HG03025 (cell line): ENCODE measurements around the gene KAT5.
A peak's percentile ranks its signal among the peaks of the same experiment; 100 is the strongest.
"Not testable (repeated sequence)": the region's sequence is repeated elsewhere in the genome, so short reads cannot be mapped to it uniquely, and the experiment has no call there.

Experiments
- ATAC-seq: cut with Tn5 transposase; IDR thresholded peaks from one replicate; pipeline ENCODE4 v1.9.1; 2021; ENCODE audit warnings: mild to moderate bottlenecking, moderate library complexity; ENCODE audit not compliant: unreplicated experiment, low FRiP score

The KAT5 gene

DNA sequence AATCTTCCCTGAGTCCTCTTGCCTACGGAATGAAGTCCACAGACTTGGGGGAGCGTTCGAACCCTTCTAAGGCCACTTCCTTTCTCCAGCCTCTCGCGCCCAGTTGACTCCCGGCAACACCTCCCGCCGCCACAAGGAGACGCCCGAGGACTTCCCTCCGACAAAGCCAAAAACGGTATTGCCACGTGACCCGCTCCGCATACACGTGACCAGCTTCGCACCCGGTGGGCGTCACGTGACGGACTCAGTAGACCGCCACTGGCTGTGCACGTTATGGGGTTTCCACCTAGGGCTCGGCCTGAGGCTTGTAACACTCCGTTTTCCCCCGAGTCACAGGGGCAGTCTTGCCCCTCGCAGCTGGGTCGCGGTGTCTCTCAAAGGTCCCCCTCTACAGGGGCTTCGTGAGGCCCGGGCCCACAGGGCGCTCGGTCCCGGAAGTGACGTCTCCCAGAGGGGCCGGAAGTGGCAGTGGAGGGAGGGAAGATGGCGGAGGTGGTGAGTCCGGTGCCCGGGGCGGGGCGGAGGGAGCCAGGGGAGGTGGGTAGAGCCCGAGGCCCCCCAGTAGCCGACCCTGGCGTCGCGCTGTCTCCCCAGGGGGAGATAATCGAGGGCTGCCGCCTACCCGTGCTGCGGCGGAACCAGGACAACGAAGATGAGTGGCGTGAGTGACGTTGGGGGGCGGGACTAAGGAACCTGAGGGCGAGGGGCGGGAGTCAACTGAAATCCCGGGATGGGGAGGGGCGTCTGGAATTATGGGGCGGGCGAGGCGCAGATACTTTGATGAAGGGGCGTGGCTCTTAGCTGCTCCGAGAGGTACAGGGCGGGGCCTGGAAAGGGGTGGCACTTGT is at the start of gene KAT5:
Gene KAT5 (plus strand): TSS at position 468 of the 848 bp plus-strand sequence. CDS start 16 bp downstream, at position 484.
- peak; percentile 80 for ATAC-seq

DNA sequence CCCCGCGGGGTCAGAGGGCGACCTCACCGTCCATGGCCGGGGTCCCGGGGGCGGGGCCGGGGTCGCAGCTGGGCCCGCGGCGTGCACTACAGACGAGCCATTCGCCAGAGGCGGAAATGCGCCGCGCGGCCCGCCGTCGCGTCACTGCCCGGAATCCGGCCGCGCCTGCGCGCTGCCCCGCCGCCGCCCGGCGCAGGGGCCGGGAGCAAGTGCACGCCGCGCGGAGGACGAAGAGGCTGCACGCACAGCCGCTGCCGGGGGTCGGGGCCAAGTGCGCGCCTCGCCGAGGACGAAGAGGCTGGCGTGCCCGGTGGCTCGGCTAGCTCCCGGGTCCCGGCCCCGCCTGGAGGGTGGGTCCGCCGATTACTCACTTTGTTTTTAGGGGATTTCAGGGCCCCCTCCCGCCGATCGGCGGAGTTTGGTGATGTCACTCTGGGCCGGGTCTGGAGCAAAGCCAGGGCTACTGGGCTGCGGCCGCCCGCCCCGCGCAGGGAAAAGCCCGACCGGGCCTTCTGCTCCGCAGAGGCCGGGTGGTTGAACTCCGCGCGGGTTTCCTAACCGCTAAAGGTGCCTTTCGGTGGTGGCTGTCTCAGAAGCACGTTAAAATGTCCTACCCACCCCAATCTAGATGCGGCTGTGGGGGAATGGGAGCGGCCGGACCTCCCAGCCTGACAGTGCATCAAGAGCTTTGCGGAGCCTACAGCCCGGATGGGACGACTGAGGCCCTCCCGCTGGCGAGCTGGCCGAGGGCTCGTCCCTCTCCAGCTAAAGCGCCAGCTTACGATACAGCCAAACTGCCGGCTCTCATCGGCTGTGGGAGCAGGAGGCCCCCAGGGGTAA is 49.0 kb upstream of the KAT5 start, which contains the start of gene RELA:
Gene RELA (minus strand): TSS at position 118 of the 840 bp plus-strand sequence. CDS start 84 bp downstream, at position 34.
- peak; percentile 56 for ATAC-seq

DNA sequence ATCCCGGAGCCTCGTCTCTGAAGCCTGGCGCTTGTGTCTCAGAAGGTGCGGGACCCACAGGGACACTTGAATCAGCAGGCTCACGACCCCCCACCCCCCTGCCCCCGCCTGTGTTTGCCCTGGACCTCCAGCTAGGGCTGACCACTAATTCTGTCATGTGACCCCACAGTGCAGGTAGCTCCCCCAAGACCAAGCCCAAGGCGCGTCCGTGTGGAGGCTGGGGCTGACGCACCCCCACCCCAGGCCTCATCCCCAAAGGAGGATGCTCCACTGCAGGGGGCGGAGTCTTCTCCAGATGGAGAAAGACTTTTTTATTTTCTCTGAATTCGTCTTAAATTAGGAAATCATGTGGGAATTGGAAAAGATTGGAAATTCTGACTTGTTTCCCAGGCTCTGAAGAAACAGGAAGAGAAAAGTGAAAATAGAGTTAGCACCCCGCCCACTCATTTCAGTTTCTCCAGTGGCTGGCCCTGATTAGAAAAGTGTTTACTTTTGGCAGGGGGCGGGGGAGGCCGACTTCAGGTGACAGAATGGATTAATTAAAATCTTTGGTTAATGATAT is 48.3 kb upstream of the KAT5 start:
- ATAC-seq: no peak

DNA sequence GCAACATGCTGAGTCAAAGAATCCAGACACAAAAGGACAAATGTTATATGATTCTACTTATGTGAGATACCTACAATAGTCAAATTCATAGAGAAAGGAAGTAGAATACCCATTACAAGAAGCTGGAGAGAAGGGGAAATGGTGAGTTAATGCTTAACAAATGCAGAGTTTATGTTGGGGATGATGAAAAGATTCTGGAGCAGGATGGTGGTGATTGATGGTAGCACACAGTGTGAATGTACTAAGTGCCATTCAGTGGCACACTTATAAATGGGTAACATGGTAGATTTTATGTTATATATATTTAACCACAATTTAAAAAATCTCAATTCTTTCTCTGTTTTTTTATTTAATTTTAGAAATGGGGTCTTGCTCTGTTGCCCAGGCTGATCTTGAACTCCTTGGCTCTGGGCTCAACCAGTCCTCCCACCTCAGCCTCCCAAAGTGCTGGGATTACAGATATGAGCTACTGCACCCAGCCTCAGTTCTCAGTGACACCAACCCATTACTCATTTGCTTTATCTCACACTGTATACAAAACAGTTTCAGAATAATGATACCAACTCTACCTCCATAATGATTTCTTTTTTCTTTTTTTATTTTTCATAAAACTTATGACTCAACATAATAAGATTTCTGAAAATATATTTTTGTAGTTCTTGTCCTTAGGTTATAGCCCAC is 39.7 kb upstream of the KAT5 start:
- ATAC-seq: no peak

DNA sequence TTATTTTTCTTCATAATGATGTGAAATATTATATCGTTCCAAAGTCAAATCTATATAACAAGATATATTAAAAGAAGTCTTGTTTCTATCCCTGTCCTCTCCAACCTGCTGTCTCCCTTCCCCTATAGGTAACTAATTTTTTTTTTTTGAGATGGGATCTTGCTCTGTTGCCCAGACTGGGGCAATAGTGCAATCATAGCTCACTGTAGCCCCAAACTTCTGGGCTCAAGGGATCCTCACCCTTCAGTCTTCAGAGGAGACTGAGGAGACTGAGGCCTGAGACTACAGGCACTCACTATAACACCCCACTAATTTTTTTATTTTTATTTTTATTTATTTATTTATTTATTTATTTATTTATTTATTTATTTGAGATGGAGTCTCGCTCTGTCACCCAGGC is 39.1 kb upstream of the KAT5 start:
- ATAC-seq: no peak

DNA sequence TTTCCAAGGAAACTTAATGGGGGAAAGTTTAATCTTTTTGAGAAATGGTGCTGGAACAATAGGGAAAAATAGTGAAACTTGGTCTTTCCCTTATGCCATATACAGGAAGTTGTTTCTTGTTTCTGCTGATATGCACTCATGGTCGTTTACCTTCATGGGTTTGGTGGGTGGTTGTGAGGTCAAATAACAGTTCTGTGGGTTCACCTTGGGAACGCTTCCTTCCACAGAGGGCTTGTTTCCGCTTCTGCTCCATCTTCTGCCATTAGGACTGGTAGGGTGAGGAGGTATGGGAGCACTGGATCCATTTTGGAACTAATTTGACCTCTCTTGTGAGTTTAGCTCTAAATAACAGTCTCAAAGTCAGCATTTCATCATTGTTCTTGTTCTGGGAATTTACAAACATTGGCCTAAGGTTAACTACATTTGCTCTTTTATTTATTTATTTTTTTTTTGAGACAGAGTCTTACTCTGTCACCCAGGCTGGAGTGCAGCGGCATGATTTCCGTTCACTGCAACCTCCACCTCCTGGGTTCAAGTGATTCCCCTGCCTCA is 31.8 kb upstream of the KAT5 start:
- no peak for ATAC-seq

DNA sequence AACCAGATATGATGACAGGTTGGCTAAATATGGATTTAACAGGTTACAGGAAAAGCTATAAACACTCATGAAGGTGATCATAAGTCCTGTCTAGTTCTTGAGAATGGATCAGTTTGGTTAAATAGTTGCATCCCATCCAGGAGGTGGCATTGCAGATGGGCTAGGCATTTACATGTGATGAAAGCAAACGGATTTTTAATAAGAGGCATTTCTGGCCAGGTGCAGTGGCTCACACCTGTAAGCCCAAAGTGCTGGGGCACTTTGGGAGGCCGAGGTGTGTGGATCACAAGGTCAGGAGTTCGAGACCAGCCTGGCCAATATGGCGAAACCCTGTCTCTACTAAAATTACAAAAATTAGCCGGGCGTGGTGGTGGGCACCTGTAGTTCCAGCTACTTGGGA is 28.6 kb upstream of the KAT5 start:
- not testable (repeated sequence) for ATAC-seq

DNA sequence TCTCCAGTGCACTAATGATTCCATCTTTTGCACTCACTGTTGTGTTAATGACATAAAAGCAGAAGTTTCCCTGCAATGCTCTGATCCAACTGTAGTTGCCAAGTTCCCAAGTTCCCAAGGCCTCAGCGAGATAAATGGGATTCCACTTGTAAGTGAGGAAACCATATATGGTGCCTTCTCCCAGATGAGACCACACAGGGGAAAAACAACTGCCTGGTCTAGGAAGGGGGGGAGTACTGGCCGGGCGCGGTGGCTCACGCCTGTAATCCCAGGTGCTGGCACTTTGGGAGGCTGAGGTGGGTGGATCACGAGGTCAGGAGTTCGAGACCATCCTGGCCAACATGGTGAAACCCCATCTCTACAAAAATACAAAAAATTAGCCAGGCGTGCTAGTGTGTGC is 26.1 kb upstream of the KAT5 start:
- ATAC-seq: no peak

DNA sequence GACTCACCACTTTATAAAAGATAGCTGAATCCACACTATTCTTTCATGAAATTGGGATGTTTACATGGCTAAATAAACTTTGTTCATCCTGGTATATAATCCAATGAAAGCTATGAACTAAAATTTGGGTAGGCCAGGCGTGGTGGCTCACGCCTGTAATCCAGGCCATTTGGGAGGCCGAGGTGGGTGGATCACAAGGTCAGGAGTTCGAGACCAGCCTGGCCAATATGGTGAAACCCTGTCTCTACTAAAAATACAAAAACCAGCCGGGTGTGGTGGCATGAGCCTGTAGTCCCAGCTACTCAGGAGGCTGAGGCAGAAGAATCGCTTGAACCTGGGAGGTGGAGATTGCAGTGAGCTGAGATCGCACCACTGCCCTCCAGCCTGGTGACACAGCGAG is 20.2 kb upstream of the KAT5 start:
- ATAC-seq: not testable (repeated sequence)

DNA sequence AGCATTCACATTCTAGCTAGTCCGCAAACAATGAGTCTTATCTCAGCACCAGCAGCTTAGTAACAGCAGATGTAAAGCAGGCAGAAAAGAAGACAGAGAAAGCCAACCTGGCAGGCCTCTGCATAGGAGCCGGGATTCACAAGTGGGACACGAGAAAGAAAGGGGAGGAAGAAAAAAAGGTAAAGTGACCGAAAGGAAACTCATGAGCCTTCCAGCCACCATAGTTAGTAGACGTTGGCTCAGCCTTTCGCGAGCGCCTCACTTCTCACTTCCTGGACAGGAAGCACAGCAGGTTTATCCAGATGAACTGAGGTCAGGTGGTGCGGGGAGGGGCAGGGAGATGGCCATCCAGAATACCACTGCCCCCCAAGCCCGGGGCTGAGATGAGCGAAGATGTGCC is 19.7 kb upstream of the KAT5 start:
- ATAC-seq: no peak

DNA sequence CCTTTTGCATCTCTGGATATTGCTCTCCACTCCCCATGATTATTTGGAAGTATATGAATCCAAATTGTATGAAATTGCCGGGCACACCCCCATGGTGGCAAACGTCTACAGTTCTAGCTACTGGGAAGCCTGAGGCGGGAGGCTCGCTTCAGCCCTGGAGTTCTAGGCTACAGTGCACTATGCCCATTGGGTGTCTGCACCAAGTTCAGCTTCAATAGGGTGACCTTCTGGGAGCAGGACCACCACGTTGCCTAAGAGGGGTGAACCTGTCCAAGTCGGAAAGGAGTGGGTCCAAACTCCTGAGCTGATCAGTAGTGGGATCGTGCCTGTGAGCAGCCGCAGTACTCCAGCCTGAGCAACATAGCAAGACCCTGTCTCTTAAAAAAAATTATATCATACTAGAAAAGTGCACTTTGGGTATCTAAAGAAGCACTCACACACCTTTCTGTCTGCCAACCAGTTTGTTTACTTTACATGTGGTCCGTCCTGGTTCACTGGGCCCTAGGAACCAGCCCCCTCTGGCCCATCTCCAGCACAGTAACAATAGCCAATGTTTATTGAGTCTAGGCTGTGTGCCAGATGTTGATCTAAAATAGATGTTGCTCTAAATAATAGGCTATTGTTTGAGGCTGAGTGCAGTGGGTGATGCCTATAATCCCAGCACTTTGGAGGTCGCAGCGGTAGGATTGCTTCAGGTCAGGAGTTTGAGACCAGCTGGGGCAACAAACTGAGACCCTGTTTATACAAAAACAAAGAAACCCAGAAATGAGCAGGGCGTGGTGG is 16.4 kb upstream of the KAT5 start:
- no peak for ATAC-seq

DNA sequence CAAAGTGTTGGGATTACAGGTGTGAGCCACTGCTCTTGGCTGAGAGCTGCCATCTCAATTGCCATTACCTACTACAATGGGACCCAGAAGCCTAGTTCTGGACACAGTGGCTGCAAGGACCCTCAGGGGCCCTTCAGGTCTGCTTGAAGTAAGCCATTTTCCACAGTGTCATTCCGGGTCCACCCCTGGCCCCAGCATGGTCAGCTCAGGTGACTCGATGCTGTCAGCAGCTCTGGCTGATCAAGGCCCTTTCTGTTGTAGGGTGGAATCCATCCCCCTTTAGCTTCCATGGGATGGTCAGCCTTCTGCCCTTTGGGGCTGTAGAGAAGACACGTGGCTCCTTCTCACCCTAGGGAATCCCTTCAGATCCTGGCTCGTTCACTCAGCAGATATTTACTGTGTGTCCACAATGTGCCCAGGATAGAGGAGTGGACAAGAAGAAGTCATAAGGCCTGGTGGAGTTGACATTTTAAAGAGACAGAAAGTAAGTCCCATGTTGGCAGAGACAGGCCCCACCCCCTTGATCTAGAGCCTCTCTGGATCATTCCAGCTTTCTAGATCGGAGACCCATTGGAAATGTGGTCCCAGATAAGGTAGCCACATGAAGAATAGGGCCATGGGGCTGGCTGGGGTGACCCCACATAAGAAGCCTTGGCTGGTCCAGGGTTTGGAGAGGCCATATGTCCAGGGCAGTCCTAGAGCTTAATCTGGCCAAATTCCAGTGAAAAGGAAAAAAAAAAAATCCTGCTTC is 15.1 kb upstream of the KAT5 start:
- no peak for ATAC-seq

DNA sequence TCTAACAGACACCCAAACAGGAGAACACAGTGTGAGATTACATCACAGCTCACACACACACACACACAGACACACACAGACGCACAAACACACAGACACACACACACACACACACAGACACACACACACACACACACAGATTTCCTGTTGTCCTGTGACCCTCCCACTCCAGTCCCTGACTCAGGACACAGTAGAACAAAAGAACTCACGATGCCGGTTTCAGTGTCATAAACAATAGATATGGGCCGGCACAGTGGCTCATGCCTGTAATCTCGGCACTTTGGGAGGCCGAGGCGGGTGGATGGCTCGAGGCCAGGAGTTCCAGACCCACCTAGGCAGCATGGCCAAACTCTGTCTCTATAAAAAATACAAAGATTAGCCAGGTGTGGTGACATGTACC is 13.8 kb upstream of the KAT5 start:
- ATAC-seq: no peak

DNA sequence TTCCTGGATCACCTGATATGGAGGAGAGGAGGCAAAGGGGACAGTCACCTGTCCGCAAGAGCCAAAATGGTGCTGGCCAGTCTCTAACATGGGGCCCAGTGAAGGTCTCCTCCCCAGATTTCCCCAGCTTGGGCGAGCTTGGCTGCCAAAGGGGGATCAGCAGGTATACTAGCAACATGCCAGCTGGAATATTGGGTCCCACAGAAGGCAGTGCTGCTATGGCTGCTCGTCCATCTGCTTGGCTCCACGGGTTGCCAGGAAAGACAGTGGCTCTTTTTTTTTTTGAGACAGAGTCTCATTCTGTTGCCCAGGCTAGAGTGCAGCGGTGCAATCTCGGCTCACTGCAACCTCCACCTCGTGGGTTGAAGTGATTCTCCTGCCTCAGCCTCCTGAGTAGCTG is 12.7 kb upstream of the KAT5 start:
- ATAC-seq: no peak

DNA sequence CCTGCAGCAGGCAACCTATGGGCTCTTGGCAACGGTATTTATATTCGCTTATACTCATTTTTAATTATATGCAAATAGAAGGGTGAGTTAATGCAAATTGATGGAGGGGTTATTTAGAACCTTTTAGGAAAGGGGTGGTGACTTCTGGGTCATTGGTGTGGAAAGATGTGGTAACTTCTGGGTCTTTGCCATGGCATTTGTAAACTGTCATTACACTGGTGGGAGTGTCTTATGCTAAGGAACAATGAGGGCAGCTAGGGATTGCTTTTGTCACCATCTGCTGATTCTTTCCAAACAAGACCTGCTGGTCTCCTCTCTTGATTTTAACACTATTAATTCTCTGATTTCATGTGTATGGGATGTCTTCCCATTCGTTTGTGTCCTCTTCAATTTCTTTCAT is 11.7 kb upstream of the KAT5 start:
- no peak for ATAC-seq

DNA sequence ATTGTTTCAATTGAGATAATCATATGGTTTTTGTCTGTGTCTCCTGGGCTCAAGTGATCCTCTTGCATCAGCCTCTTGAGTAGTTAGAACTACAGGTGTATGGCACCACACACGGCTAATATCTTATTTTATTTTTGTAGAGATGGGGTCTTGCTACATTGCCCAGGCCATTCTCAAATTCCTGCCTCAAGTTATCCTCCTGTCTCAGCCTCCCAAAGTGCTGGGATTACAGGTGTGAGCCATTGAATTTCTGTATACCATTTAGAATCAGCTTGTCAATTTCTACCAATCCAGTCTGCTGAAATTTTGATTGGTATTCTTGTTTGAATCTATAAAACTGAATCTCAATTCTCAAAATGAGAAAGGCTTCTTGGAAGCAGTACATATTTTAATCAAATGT is 10.4 kb upstream of the KAT5 start:
- ATAC-seq: no peak

DNA sequence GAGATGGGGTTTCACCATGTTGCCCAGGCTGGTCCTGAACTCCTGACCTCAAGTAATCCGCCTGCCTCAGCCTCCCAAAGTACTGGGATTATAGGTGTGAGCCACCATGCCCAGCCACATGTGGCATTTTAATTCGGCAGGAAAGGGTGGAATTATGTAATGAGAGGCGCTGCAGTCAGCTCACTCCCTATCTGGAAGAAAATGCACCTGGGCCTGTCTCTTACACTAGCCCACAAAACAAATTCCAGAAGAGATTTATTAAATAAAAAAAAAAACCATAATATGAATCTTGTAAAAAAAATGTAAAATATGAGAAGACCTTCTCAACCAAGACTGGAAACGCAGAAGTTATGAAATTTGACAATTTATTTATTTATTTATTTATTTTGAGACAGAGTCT is 8.2 kb upstream of the KAT5 start:
- no peak for ATAC-seq

DNA sequence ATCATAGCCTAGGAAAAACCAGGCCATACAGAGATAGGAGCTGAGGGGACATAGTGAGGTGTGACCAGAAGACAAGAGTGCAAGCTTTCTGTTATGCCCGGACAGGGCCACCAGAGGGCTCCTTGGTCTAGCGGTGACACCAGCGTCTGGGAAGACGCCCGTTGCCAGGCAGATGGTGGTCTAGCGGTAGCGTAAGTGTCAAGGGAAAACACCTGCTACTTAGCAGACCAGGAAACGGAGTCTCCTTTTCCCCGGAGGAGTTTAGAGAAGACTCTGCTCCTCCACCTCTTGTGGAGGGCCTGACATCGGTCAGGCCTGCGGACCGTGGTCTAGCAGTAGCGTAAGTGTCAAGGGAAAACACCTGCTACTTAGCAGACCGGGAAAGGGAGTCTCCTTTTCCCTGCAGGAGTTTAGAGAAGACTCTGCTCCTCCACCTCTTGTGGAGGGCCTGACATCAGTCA is 5.7 kb upstream of the KAT5 start:
- not testable (repeated sequence) for ATAC-seq

DNA sequence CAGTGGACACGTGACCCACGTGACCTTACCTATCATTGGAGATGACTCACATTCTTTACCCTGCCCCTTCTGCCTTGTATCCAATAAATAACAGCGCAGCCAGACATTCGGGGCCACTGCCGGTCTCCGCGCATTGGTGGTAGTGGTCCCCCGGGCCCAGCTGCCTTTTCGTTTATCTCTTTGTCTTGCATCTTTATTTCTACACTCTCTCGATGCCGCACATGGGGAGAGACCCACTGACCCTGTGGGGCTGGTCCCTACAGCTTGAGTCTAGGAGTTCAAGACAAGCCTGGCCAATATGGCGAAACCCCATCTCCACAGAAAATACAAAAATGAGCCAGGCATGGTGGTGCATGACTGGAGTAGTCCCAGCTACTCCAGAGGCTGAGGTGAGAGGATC is 5.0 kb upstream of the KAT5 start:
- not testable (repeated sequence) for ATAC-seq
